H54 (cell line): ENCODE results near the gene FGD4.

ENCODE experiments used
- DNase-seq: peaks from one replicate; pipeline ENCODE4 v3.0.0; 2011; ENCODE audit warnings: low spot score, mixed read lengths; ENCODE audit not compliant: insufficient read length
- FAIRE-seq: peaks from 3 replicates; lab custom pipeline; 2011; peaks lifted over from hg19 to GRCh38; lab: Jason Lieb, UNC
- POLR2A ChIP-seq: IDR thresholded peaks from 2 replicates; pipeline ENCODE4 v1.6.1; 2011; ENCODE audit warnings: low read depth, mild to moderate bottlenecking, low read length

Gene FGD4

DNA sequence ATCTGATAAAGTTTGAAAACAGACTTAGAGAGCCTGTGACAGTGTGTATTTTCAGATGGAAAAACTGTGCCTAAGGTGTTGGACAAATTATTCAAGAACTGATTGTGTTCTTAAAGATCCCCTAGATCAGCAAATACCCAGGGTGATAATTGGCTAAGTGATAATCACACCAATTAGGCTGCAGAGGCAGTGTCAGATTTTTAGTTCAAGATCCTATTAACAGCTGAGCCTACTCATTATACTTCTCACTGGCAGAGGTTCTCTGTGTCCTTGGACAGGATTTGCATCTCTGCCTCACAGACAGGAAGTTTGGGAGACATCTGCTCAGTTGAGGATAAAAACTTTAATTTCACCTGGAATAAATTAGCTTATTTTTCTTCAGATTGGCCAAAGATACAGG lies 4.3 kb upstream of the FGD4 start:
- DNase-seq = no peak
- no peak for FAIRE-seq
- TF ChIP-seq POLR2A = no peak

GRCh38 chr12:32397696-32398095 lies 1.7 kb upstream of the FGD4 start:
- TF ChIP-seq POLR2A = no peak
- DNase-seq (no peak), FAIRE-seq (no peak)

GRCh38 chr12:32398181-32398580 lies 1.2 kb upstream of the FGD4 start:
- TF ChIP-seq POLR2A = no peak
- FAIRE-seq (no peak), DNase-seq (no peak)

GRCh38 chr12:32398816-32399369 lies 465 bp upstream of the FGD4 start:
- no peak for FAIRE-seq
- DNase-seq = no peak
- TF ChIP-seq POLR2A = no peak

DNA sequence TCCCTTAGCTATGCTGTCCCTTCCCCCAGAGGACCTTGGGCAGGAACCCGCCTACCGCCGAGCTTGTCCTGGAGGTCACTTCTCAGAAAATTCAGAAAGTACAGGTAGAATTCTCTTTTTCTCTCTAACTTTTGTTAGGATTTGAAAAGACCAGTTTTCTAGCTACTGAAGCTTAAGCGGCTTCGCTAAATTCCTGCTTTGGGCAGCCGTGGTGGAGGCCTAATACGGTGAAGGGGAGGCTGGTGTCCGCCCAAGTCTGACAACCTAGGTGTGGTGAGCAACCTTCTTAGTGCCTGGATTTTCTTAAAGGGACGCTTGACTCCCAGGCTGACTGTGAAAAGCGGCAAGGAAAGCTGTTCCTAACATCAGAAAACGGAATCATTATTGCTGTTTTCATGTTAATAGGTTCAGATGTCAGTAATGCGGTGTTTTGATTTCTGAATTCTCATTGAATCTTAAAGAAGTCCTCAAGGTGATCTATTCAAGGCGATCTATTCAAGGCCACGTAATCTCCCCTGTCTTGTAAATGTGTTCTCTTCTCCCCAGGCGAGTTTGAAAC lies 835 bp downstream of the FGD4 start:
- DNase-seq = peak; percentile 31
- FAIRE-seq = peak; percentile 43

GRCh38 chr12:32400866-32401265 lies 1.5 kb downstream of the FGD4 start:
- no peak for FAIRE-seq
- no peak for TF ChIP-seq POLR2A
- no peak for DNase-seq

More for the DNA sequence above, 835 bp downstream of the FGD4 start:
- no peak for TF ChIP-seq POLR2A

DNA sequence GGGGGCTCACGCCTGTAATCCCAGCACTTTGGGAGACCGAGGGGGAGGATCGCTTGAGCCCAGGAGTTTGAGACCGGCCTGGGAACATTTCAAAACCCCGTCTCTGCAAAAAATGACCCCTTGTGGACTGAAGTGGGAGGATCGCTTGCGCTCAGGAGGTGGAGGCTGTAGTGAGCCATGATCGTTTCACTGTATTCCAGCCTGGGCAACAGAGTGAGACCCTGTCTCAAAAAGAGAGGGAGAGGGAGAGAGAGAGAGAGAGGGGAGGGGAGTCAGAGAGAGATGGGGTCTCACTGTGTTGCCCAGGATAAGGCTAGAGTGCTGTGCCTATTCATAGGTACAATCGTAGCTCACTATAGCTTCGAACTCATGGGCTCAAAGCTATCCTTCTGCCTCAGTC lies 2.8 kb downstream of the FGD4 start:
- TF ChIP-seq POLR2A = no peak
- DNase-seq = no peak
- no peak for FAIRE-seq

DNA sequence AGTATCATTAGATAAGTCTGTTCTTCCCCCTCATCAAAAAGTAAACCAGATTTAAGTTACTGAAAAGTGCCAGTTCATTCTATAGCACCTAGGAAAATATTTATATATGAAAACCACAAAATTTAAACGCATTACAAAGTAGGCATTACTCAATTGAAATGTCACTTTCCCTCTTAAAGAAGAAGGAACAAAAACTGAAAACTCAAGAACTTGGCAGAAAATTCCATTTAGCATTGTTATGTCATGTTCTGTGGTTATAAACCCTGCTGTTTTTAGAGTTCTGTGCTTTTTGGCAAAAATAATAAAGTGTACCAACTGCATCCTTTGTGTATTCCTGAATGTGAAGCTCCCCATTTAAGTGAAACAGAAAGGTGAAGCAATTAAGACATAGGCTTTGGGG lies 3.6 kb downstream of the FGD4 start:
- no peak for TF ChIP-seq POLR2A
- FAIRE-seq (no peak), DNase-seq (no peak)

DNA sequence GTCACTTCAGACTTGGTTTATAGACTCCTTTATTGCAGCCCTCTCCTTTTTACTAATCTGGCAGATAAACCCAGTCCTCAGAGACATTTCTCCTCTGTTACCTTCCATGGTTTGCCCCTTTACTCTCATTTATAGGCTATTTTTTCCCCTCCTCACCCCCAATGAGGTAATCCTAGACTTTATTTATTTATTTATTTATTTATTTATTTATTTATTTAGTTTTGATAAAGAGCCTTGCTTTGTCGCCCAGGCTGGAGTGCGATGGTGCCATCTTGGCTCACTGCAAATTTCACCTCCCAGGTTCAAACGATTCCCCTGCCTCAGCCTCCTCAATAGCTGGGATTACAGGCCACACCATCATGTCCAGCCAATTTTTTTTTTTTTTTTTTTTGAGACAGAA lies 8.4 kb downstream of the FGD4 start:
- no peak for TF ChIP-seq POLR2A
- DNase-seq (no peak), FAIRE-seq (no peak)

DNA sequence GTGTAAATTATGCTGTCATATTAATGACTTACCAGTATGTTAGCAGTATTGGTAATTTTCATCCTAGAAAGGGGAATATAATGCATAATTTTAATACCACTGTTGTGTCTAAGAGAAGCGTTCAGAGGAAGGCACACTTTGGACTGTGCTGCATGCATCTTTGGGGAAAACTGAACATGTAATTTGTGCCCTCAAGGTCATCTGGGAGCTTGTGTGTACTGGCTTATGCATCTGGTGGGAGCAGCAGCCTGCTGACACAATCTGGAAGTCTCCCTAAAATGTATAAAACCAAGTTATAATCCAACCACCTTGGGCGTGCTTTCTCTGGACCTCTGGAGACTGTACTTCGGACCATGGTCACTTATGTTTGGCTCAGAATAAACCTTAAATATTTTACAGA lies 14.1 kb downstream of the FGD4 start:
- DNase-seq (no peak), FAIRE-seq (no peak)
- no peak for TF ChIP-seq POLR2A

GRCh38 chr12:32418221-32418620 lies 18.9 kb downstream of the FGD4 start:
- no peak for TF ChIP-seq POLR2A
- FAIRE-seq = no peak

GRCh38 chr12:32418903-32419519 lies 19.7 kb downstream of the FGD4 start:
- no peak for FAIRE-seq
- DNase-seq = no peak

More at GRCh38 chr12:32418221-32418620, 18.9 kb downstream of the FGD4 start:
- DNase-seq = no peak

DNA sequence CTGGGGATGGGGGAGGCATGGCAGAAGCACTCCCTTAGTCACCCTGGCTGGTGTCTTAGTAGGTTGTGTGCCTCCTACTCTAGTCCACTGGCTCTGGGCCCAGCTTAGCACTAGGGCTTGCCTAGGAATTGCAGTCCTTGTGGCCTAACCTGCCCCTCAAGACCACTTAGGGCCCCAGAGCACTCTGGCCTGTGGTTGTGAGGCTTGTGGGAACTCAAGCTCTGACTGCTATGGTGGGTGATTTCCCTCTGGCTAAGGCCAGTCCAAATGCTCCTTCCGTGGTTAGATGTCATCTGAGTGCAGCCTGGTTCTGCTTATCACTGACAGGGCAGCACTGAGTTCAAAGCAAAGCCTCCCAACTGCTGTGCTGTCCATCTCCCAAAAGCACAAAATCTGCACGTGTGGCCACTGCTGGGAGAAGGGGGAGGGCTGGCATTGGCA lies 20.2 kb downstream of the FGD4 start:
- no peak for TF ChIP-seq POLR2A
- DNase-seq = no peak
- FAIRE-seq = no peak

More at GRCh38 chr12:32418903-32419519, 19.7 kb downstream of the FGD4 start:
- TF ChIP-seq POLR2A = no peak

DNA sequence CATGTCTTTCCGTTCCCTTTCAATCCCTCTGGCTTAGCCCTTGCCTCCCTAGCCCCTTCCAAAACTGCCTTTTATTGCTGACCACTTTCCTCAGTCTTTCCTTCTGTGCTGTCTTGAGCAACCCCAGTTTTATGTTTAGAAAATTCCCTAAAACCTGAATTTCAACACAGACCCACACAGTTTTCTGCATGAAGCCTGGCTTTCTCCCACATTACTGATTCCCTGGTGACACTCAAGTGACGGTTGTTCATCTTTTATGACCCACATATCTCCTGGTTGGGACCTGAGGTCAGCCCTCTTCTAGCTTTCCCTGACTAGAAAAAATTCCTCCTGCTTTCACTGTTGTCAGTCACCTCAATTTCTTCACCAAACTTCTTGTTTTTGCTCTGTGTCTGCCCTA lies 21.0 kb downstream of the FGD4 start:
- no peak for DNase-seq
- no peak for FAIRE-seq
- TF ChIP-seq POLR2A = no peak

DNA sequence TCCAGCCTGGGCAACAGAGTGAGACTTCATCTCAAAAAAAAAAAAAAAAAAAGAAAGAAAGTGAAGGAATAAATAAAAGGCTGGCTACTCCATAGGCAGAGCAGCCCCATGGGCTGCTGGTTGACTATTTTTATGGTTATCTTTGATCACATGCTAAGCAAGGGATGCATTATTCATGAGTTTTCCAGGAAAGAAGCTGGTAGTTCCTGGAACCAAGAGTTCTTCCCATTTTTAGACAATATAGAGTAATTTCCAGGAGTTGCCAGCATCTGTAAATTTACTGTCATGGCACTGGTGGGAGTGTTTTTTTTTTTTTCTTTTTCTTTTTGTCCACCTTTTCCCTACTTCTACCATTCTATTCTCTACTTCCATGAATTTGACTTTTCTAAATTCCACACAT lies 24.2 kb downstream of the FGD4 start:
- no peak for TF ChIP-seq POLR2A
- DNase-seq = no peak
- no peak for FAIRE-seq

GRCh38 chr12:32431025-32431424 lies 31.7 kb downstream of the FGD4 start:
- no peak for FAIRE-seq
- DNase-seq = no peak
- no peak for TF ChIP-seq POLR2A
